Omental fat pad (tissue), 4 donors: ENCODE measurements around the gene CELF2. TPM values are rescaled to one million over a fixed set of nuclear protein-coding genes. Genes with fewer than 3 reads are reported as not detected.
A peak's percentile ranks its signal among the peaks of the same experiment; 100 is the strongest.

Source experiments
- ATAC-seq: fragments of 150-250 bp; one replicate; pipeline ENCODE4 v1.9.1; 2016; ENCODE audit warnings: mild to moderate bottlenecking, moderate library complexity; ENCODE audit not compliant: low FRiP score
- DNase-seq: peaks from one replicate; pipeline ENCODE4 v3.0.0-alpha.2; 2019; ENCODE audit warnings: low spot score
- CTCF ChIP-seq, 3 donors: fragments of 450-650 bp; IDR thresholded peaks; one replicate each; pipeline ENCODE4 v1.5.1; 2016 to 2017; ENCODE audit warnings: antibody characterized with exemption in 3 of 3, mild to moderate bottlenecking in 3 of 3, moderate library complexity in 2 of 3
- total RNA-seq, 4 donors: library from RNA; depleted of rRNA; stranded (reverse); fragments of >200 nt; gene quantifications; one replicate each; pipeline ENCODE4 v1.1.0, GENCODE V29; 2016

Gene CELF2
- total RNA-seq, 4 donors from 2014 or later: 81.7 to 116 (median 104) TPM

GRCh38 chr10:11161910-11162309 is 144.2 kb downstream of the CELF2 start:
- TF ChIP-seq CTCF (IDR thresholded peaks at IDR 0.05): no peak
- DNase-seq (no peak), ATAC-seq (no peak)

GRCh38 chr10:11162828-11163599 is 145.3 kb downstream of the CELF2 start:
- DNase-seq: no peak
- ATAC-seq: no peak
- TF ChIP-seq CTCF (IDR thresholded peaks at IDR 0.05): no peak

GRCh38 chr10:11163780-11164550 is 146.3 kb downstream of the CELF2 start:
- TF ChIP-seq CTCF (IDR thresholded peaks at IDR 0.05): no peak
- DNase-seq: no peak
- no peak for ATAC-seq

- DNase-seq (no peak), ATAC-seq (no peak)
- no peak for TF ChIP-seq CTCF (IDR thresholded peaks at IDR 0.05)
Measured at GRCh38 chr10:11164551-11164802, 146.8 kb downstream of the CELF2 start.

- no peak for TF ChIP-seq CTCF (IDR thresholded peaks at IDR 0.05)
- DNase-seq (peak; percentile 33), ATAC-seq (peak; percentile 80)
Measured at GRCh38 chr10:11164803-11165590, 147.3 kb downstream of the CELF2 start.

GRCh38 chr10:11165591-11166543 is 148.2 kb downstream of the CELF2 start:
- DNase-seq: no peak
- no peak for TF ChIP-seq CTCF (IDR thresholded peaks at IDR 0.05)
- peak; percentile 49 for ATAC-seq
